HK-2 (cell line): Measurements from ENCODE around the gene IQGAP2.

Experiments used
- DNase-seq: peaks from one replicate; pipeline ENCODE4 v3.0.0-alpha.2; 2018; ENCODE audit not compliant: unreplicated experiment

The IQGAP2 gene

GRCh38 chr5:76383126-76383832, 19.8 kb upstream of the IQGAP2 start:
- no peak for DNase-seq

- DNase-seq = no peak
Measured at GRCh38 chr5:76384189-76384588, 18.9 kb upstream of the IQGAP2 start.

- DNase-seq = no peak
Measured at GRCh38 chr5:76384705-76385104, 18.4 kb upstream of the IQGAP2 start.

DNA sequence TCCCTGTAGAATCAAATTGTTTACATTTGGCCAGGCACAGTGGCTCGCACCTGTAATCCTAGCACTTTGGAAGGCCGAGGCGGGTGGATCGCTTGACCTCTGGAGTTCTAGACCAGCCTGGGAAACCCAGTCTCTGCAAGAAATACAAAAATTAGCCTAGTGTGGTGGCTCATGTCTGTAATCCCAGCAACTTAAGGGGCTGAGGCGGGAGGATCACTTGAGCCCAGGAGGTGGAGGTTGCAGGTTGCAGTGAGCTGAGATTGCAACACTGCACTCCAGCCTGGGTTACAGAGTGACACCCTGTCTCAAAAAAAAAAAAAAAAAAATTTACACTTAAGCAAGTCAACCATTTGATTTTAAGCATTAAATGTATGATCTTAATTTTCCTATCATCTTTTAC, 17.5 kb upstream of the IQGAP2 start:
- no peak for DNase-seq

- DNase-seq = no peak
Measured at GRCh38 chr5:76386360-76386759, 16.7 kb upstream of the IQGAP2 start.

- no peak for DNase-seq
Measured at GRCh38 chr5:76388236-76388635, 14.8 kb upstream of the IQGAP2 start.

DNA sequence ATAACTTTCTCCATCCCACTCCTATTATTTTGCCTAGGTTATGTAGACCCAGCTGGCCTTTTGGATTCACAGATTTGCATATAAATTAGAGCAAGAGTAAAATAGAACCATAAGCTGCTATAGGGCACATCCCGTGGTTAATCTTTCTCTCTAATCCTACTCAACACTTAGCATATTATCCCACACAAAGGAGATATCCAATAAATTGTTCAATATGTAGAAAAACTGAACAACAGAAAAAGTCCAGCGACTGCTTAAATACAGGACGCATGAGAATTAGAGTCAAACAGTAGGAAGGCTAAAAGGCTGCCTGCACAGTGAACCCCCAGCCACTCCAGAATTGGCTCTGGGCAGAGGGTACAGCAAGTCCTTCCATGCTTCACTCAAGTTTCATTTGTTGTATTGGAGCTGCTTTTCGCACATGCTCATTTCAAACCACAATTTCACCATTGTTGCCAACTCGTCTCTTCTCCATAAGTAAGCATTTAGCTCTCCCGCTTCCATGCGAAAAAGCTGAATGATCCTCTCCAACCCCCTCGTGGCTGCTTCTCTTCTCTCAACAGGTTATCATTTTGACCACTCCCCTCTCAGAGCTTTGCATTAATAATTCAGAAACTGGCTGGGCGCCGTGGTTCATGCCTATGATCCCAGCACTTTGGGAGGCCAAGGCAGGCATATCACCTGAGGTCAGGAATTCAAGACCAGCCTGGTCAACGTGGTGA, 14.1 kb upstream of the IQGAP2 start:
- no peak for DNase-seq

GRCh38 chr5:76389513-76390154, 13.5 kb upstream of the IQGAP2 start:
- no peak for DNase-seq

DNA sequence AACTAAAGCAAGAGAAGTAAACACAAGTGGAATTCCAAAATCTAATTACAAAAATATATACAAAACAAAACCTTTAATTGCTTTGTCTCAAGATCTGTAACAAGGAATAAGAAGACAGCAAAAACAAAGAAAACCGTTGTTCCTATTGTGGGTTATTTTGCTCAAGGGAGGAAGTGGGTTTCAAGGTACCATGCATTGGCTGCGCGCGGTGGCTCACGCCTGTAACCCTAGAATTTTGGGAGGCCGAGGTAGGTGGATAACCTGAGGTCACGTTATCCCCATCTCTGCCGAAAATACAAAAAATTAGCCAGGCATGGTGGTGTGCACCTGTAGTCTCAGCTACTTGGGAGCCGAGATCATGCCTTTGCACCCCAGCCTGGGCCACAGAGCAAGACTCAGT, 12.1 kb upstream of the IQGAP2 start:
- DNase-seq = no peak

GRCh38 chr5:76393035-76393680, 9.9 kb upstream of the IQGAP2 start:
- DNase-seq = no peak

DNA sequence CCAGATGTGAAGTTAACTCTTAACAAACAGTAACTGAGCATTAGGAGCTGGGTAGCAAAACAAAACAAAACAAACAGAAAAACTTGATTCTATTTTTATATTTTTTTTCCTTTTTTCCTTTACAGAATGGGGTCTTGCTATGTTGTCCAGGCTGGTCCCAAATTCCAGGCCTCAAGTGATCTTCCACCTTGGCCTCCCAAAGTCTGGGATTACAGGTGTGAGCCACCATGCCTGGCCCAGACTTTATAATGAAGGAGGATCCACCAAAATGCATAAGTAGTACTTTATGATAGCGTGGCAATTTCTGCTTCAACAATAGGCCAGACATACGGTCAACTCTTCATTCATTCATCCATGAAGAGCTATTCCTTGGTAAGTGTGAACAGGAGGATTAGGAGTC, 5.9 kb upstream of the IQGAP2 start:
- DNase-seq = no peak

DNA sequence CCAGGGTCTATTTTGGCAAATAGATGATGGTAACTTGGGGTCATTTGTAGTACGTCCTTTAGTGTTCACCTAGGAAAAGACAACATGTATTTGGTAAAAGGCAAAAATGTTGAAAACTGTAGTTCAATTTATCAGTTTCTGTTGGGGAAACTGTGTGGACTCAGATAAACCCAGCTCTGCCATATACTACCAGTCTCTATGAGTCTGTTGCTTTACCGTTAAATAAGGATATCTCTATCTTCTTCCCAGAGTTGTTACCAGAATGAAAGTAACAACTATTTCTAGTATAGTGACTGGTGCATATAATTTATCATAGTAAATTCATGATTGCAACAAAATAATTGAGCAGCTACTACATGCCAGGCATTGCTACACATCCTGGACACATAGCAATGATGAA, 3.8 kb upstream of the IQGAP2 start:
- no peak for DNase-seq

GRCh38 chr5:76400466-76400865, 2.6 kb upstream of the IQGAP2 start:
- DNase-seq = no peak

DNA sequence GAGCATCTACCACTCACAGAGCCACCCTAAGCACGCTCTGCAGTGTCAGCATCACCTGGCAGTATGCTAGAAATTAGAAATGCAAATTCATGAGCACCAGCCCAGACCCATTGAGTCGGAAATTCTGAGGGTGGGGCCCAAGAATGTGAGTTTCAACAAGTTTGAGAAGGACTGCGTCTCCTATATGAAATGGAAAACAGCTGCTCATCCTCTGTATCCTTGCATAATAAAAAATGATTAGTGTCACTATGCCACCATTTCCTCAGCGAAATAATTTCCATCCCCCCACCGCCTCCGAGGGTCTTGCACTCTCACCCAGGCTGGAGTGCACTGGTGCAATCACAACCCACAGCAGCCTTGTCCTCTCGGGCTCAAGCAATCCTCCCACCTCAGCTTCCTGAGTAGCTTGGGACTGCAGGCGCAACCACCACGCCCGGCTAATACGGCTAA, 1.3 kb upstream of the IQGAP2 start:
- no peak for DNase-seq

- DNase-seq = no peak
Measured at GRCh38 chr5:76402251-76402885, 717 bp upstream of the IQGAP2 start.

- no peak for DNase-seq
Measured at GRCh38 chr5:76403766-76404222, 709 bp downstream of the IQGAP2 start.

- no peak for DNase-seq
Measured at GRCh38 chr5:76404223-76405211, 1.4 kb downstream of the IQGAP2 start.

- no peak for DNase-seq
Measured at GRCh38 chr5:76406014-76406413, 2.9 kb downstream of the IQGAP2 start.

DNA sequence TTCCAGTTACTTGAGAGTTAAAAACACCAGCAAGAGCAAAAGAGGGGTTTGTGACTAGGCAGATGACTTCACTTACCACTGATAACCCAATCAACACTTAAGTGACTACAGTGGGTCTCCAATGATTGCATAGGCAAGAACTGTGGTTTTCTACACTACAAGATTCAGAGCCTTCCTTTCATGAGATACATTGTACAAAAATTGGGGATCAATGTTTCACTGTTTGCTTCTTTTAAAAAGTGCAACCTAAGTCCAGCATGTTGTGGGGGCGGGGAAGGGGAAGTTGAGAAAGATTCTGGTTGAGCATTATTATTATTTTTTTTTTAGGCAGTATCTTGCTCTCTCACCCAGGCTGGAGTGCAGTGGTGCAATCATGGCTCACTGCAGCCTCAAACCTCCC, 3.6 kb downstream of the IQGAP2 start:
- DNase-seq = no peak

GRCh38 chr5:76408104-76408654, 5.1 kb downstream of the IQGAP2 start:
- DNase-seq = no peak
